Measurements from ENCODE around the gene ALOXE3. TPM values are rescaled to one million over a fixed set of nuclear protein-coding genes. Genes with fewer than 3 reads are reported as not detected.

The ALOXE3 gene
- total RNA-seq, 1 donor from 2014 or later: not detected

- CTCF ChIA-PET: interaction anchor here (0.7 to 2.0 kb wide), 5 partner anchors 13 to 87 kb away, joined by 3 to 5 read pairs (median 3); no protein-coding TSS in a partner anchor
- no peaks in the 10 kb centered on the region for H3K27me3 Mint-ChIP-seq
- no peak for DNase-seq
These were observed 42.5 kb upstream of the ALOXE3 start for GRCh38 chr17:8160741-8161221.

GRCh38 chr17:8160224-8160577, 41.9 kb upstream of the ALOXE3 start:
- no peaks in the 10 kb centered on the region for H3K27me3 Mint-ChIP-seq
- H3K27ac Mint-ChIP-seq: peak overlapping the region; percentile 80
- CTCF ChIA-PET: interaction anchor here (0.7 to 1.0 kb wide), 2 partner anchors 21 to 50 kb away, joined by 3 to 4 read pairs; no protein-coding TSS in a partner anchor
- ATAC-seq (ENCODE audit: low read depth) (no peak), DNase-seq (no peak)
- POLR2A ChIA-PET: interaction anchor here (0.8 to 15.9 kb wide), 3 partner anchors 13 to 135 kb away, joined by 3 to 385 read pairs (median 139); partner anchors contain the start of gene SLC25A35
- TF ChIP-seq, protein P1, sequence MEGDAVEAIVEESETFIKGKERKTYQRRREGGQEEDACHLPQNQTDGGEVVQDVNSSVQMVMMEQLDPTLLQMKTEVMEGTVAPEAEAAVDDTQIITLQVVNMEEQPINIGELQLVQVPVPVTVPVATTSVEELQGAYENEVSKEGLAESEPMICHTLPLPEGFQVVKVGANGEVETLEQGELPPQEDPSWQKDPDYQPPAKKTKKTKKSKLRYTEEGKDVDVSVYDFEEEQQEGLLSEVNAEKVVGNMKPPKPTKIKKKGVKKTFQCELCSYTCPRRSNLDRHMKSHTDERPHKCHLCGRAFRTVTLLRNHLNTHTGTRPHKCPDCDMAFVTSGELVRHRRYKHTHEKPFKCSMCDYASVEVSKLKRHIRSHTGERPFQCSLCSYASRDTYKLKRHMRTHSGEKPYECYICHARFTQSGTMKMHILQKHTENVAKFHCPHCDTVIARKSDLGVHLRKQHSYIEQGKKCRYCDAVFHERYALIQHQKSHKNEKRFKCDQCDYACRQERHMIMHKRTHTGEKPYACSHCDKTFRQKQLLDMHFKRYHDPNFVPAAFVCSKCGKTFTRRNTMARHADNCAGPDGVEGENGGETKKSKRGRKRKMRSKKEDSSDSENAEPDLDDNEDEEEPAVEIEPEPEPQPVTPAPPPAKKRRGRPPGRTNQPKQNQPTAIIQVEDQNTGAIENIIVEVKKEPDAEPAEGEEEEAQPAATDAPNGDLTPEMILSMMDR (IDR thresholded peaks at IDR 0.05): no peak
- H3K9me3 Mint-ChIP-seq: no peaks in the 10 kb centered on the region
- peaks cover 33% of the 10 kb centered on the region for H3K36me3 Mint-ChIP-seq (ENCODE audit: low read depth)
- intact Hi-C loops (cut with micrococcal nuclease): no loop called here
- H3K4me1 Mint-ChIP-seq: peaks cover 56% of the 10 kb centered on the region
- no peak overlapping the region for H3K4me3 Mint-ChIP-seq

More at GRCh38 chr17:8160741-8161221, 42.5 kb upstream of the ALOXE3 start:
- ATAC-seq (ENCODE audit: low read depth): no peak
- H3K9me3 Mint-ChIP-seq: no peaks in the 10 kb centered on the region
- H3K27ac Mint-ChIP-seq: peak overlapping the region; percentile 80
- peaks cover 56% of the 10 kb centered on the region for H3K4me1 Mint-ChIP-seq
- TF ChIP-seq, protein P1 (IDR thresholded peaks at IDR 0.05): no peak
- intact Hi-C loops (cut with micrococcal nuclease): no loop called here
- POLR2A ChIA-PET: interaction anchor here (0.8 to 15.9 kb wide), 7 partner anchors 10 to 134 kb away, joined by 3 to 385 read pairs (median 6); partner anchors contain the start of genes BORCS6, CTC1 and SLC25A35
- H3K36me3 Mint-ChIP-seq (ENCODE audit: low read depth): peaks cover 33% of the 10 kb centered on the region
- peak overlapping the region; percentile 83 for H3K4me3 Mint-ChIP-seq

DNA sequence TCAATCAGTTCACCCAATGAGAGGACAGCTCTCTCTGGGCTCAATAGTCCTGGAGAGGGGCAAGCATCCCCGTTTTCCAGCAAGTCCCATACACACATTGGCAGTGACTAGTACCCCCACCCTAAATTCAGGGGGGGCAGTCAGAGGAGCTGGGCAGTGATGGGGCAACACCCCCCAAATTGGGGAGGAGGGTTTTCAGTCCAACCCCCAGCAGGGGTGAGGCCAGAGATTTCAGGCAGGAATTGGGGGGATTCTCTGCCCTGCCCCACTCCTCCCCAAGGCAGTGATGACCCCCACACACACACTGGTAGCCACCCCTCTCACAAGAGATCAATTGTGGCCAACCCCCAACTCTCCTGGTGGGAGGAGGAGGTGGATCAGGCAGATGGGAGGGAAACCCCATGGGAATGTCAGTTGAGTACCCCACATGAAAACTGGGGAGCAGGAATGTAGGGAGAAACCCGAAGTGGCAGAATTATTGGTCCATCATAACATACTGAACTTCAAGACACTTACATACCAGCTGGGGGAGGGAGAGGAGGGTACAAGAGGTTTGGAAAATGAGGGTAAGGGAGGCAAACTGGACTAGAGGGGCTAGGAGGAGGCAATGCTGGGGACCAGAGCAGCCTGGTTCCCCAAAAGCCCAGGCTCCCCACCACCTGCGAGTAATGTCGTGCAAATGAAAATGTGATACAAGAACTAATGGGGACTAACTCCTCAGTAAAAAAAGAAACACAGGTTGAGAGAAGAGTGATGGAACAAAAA, 41.3 kb upstream of the ALOXE3 start:
- peak overlapping the region; percentile 59 for H3K4me3 Mint-ChIP-seq
- TF ChIP-seq, protein P1 (IDR thresholded peaks at IDR 0.05): no peak
- ChIA-PET CTCF (interaction anchor here (0.6 to 2.1 kb wide), 6 partner anchors 14 to 99 kb away, joined by 3 to 15 read pairs (median 4); no protein-coding TSS in a partner anchor), POLR2A (interaction anchor here (0.8 to 15.9 kb wide), 10 partner anchors 13 to 135 kb away, joined by 3 to 385 read pairs (median 8); partner anchors contain the start of genes BORCS6, CTC1, HES7 and PFAS)
- intact Hi-C loops (cut with micrococcal nuclease): loop anchor here (2.0 to 10.0 kb wide), 3 partner anchors 87 to 475 kb away; partner anchors contain the start of genes CYB5D1, NAA38, TMEM88 and TP53
- peaks cover 51% of the 10 kb centered on the region for H3K4me1 Mint-ChIP-seq
- peaks cover 33% of the 10 kb centered on the region for H3K36me3 Mint-ChIP-seq (ENCODE audit: low read depth)
- DNase-seq: no peak
- no peaks in the 10 kb centered on the region for H3K27me3 Mint-ChIP-seq
- H3K27ac Mint-ChIP-seq: peak overlapping the region; percentile 71
- ATAC-seq (ENCODE audit: low read depth): no peak
- no peaks in the 10 kb centered on the region for H3K9me3 Mint-ChIP-seq

GRCh38 chr17:8159032-8159400, 40.7 kb upstream of the ALOXE3 start:
- peaks cover 33% of the 10 kb centered on the region for H3K36me3 Mint-ChIP-seq (ENCODE audit: low read depth)
- intact Hi-C loops (cut with micrococcal nuclease): loop anchor here (2.0 to 10.0 kb wide), 3 partner anchors 86 to 474 kb away; partner anchors contain the start of genes CYB5D1, NAA38, TMEM88 and TP53
- H3K4me1 Mint-ChIP-seq: peaks cover 45% of the 10 kb centered on the region
- no peaks in the 10 kb centered on the region for H3K27me3 Mint-ChIP-seq
- ChIA-PET CTCF (interaction anchor here (1.0 to 2.1 kb wide), 12 partner anchors 14 to 98 kb away, joined by 3 to 15 read pairs (median 4); partner anchors contain the start of gene HES7), POLR2A (interaction anchor here (0.6 to 15.9 kb wide), 15 partner anchors 9 to 136 kb away, joined by 3 to 385 read pairs (median 5); partner anchors contain the start of genes BORCS6, CTC1, HES7 and PFAS)
- DNase-seq (no peak), ATAC-seq (ENCODE audit: low read depth) (no peak)
- H3K27ac Mint-ChIP-seq: peak overlapping the region; percentile 88
- peak overlapping the region; percentile 46 for H3K4me3 Mint-ChIP-seq
- TF ChIP-seq, protein P1 (IDR thresholded peaks at IDR 0.05): no peak
- H3K9me3 Mint-ChIP-seq: no peaks in the 10 kb centered on the region

All from activated B cell treated with CpG ODN at 0.5 μM for 24 hours (primary cell).